Measurements from ENCODE around the gene PHACTR1. TPM values are rescaled to one million over a fixed set of nuclear protein-coding genes. Genes with fewer than 3 reads are reported as not detected.

The PHACTR1 gene
- polyA plus RNA-seq, 3 donors = 6.1 to 26.9 (median 7.6) TPM

DNA sequence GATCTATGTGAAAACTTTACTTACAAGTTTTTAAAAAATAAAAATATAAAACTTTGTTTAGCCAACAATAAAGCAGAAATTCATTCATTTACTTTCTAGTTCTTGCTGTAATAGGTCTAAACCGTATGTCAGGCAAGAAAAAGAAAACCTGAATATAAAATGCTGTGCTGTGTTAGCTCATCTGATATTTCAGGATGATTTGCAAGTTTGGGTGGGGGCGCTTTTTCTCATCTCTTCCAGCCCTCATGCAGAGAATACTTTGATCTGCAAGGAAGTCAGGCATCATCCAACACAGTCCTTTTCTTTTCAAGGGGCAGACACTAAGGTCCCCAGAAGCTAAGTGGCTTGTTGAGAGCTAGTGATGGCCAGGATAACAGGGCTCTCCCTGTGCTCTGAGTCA lies 458.5 kb downstream of the PHACTR1 start:
- H3K9me3 ChIP-seq (replicated peaks in 1 of 2; ENCODE audit: control insufficient read depth in 1 of 2, insufficient read depth in 1 of 2, low read length in 2 of 2) = no peaks in the 10 kb centered on the region
- H3K9ac ChIP-seq (ENCODE audit: insufficient read depth, low read length, poor library complexity, severe bottlenecking) = no peak overlapping the region
- no peak for DNase-seq
- peaks cover 15 to 17% of the 10 kb centered on the region in 2 donors for H3K4me1 ChIP-seq (ENCODE audit: control insufficient read depth in 1 of 2, insufficient read depth in 2 of 2, low read length in 2 of 2)
- H2AFZ ChIP-seq (ENCODE audit: insufficient read depth, low read depth, low read length, poor library complexity, severe bottlenecking) = no peak overlapping the region
- no peak overlapping the region for H3K27ac Mint-ChIP-seq
- no peaks in the 10 kb centered on the region for H3K36me3 ChIP-seq (replicated peaks in 1 of 2; ENCODE audit: control insufficient read depth in 1 of 2, insufficient read depth in 2 of 2, low read length in 2 of 2)
- no peaks in the 10 kb centered on the region for H4K20me1 ChIP-seq (ENCODE audit: insufficient read depth, low read length)
- H3K27me3 Mint-ChIP-seq (ENCODE audit: low read depth in 3 of 3) = peaks cover 0 to 1% (median 0%) of the 10 kb centered on the region in 3 donors
- no peaks in the 10 kb centered on the region for H3K9me3 Mint-ChIP-seq
- no peak overlapping the region for H3K4me3 Mint-ChIP-seq
- intact Hi-C loops (cut with micrococcal nuclease) = no loop called here
- H3K36me3 Mint-ChIP-seq = no peaks in the 10 kb centered on the region
- WGBS (ENCODE audit: insufficient coverage) = no CpG with 5 or more reads among the region's 2 CpGs
- peaks cover 25% of the 10 kb centered on the region for H3K4me1 Mint-ChIP-seq
- no peak overlapping the region for H3K27ac ChIP-seq (ENCODE audit: low read depth in 1 of 2, low read length in 2 of 2)
- TF ChIP-seq, protein P1, sequence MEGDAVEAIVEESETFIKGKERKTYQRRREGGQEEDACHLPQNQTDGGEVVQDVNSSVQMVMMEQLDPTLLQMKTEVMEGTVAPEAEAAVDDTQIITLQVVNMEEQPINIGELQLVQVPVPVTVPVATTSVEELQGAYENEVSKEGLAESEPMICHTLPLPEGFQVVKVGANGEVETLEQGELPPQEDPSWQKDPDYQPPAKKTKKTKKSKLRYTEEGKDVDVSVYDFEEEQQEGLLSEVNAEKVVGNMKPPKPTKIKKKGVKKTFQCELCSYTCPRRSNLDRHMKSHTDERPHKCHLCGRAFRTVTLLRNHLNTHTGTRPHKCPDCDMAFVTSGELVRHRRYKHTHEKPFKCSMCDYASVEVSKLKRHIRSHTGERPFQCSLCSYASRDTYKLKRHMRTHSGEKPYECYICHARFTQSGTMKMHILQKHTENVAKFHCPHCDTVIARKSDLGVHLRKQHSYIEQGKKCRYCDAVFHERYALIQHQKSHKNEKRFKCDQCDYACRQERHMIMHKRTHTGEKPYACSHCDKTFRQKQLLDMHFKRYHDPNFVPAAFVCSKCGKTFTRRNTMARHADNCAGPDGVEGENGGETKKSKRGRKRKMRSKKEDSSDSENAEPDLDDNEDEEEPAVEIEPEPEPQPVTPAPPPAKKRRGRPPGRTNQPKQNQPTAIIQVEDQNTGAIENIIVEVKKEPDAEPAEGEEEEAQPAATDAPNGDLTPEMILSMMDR (IDR thresholded peaks at IDR 0.05) = no peak
- no peaks in the 10 kb centered on the region for H3K79me2 ChIP-seq (ENCODE audit: insufficient read depth, low read length)
- H3K27me3 ChIP-seq (ENCODE audit: control insufficient read depth in 2 of 2, insufficient read depth in 2 of 2, low read length in 2 of 2) = no peaks in the 10 kb centered on the region
- no peak overlapping the region for H3K4me3 ChIP-seq (replicated peaks in 1 of 3; ENCODE audit: low read depth in 2 of 3, low read length in 3 of 3)
- H3K4me2 ChIP-seq (replicated peaks; ENCODE audit: extremely low read depth, low read length, poor library complexity, severe bottlenecking) = no peak overlapping the region

DNA sequence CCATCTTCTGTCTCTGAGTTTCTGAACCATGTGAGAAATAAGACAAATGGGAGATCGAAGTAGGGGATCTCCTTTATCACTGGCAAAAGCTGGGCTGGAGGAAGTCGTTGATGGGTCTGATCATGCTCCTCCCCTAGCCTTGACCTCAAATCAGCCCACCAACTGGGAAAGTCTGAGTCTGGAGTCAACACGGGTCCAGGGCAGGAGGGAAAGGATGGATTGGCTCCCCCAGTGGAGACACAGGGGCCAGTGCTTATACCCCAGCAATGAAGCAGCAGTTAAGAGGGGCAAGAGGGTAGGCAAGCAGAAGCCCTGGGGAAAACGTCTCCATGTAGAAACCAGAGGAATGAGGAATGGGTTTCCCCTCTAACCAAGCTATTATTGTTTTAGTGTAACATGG lies 459.2 kb downstream of the PHACTR1 start:
- no peaks in the 10 kb centered on the region for H3K9me3 Mint-ChIP-seq
- Histone ChIP-seq H4K20me1 (ENCODE audit: insufficient read depth, low read length) (no peaks in the 10 kb centered on the region), H3K27me3 (ENCODE audit: control insufficient read depth in 2 of 2, insufficient read depth in 2 of 2, low read length in 2 of 2) (no peaks in the 10 kb centered on the region), H3K4me1 (ENCODE audit: control insufficient read depth in 1 of 2, insufficient read depth in 2 of 2, low read length in 2 of 2) (peaks cover 15 to 17% of the 10 kb centered on the region in 2 donors), H3K9ac (ENCODE audit: insufficient read depth, low read length, poor library complexity, severe bottlenecking) (no peak overlapping the region), H2AFZ (ENCODE audit: insufficient read depth, low read depth, low read length, poor library complexity, severe bottlenecking) (no peak overlapping the region), H3K27ac (ENCODE audit: low read depth in 1 of 2, low read length in 2 of 2) (no peak overlapping the region), H3K79me2 (ENCODE audit: insufficient read depth, low read length) (no peaks in the 10 kb centered on the region), H3K36me3 (replicated peaks in 1 of 2; ENCODE audit: control insufficient read depth in 1 of 2, insufficient read depth in 2 of 2, low read length in 2 of 2) (no peaks in the 10 kb centered on the region), H3K4me2 (replicated peaks; ENCODE audit: extremely low read depth, low read length, poor library complexity, severe bottlenecking) (no peak overlapping the region), H3K4me3 (replicated peaks in 1 of 3; ENCODE audit: low read depth in 2 of 3, low read length in 3 of 3) (no peak overlapping the region), H3K9me3 (replicated peaks in 1 of 2; ENCODE audit: control insufficient read depth in 1 of 2, insufficient read depth in 1 of 2, low read length in 2 of 2) (no peaks in the 10 kb centered on the region)
- no CpG with 5 or more reads among the region's 4 CpGs for WGBS (ENCODE audit: insufficient coverage)
- TF ChIP-seq, protein P1 (IDR thresholded peaks at IDR 0.05) = no peak
- H3K27me3 Mint-ChIP-seq (ENCODE audit: low read depth in 3 of 3) = no peaks in the 10 kb centered on the region
- H3K4me1 Mint-ChIP-seq = peaks cover 26% of the 10 kb centered on the region
- H3K4me3 Mint-ChIP-seq = no peak overlapping the region
- no peaks in the 10 kb centered on the region for H3K36me3 Mint-ChIP-seq
- DNase-seq = no peak
- peak overlapping the region in 1 of 7 donors; percentile 11 for H3K27ac Mint-ChIP-seq
- intact Hi-C loops (cut with micrococcal nuclease) = no loop called here

Data from CD14-positive monocyte (primary cell).